ENCODE results near the gene PLA2G4F.

GRCh38 chr15:42191610-42192346 lies 35.3 kb upstream of the PLA2G4F start:
- TF ChIP-seq CTCF (IDR thresholded peaks at IDR 0.05; ENCODE audit: borderline replicate concordance, extremely low read depth, low read length, poor library complexity, severe bottlenecking) (no peak), EZH2 (IDR thresholded peaks at IDR 0.05; ENCODE audit: borderline replicate concordance, low read depth, low read length, severe bottlenecking) (no peak)

All from DND-41 (cell line).